Activated effector memory CD4-positive, alpha-beta T cell treated with Interleukin-2 at 50 U/mL for 16 hours (primary cell): ENCODE results near the gene CRIP2.
A peak's percentile ranks its signal among the peaks of the same experiment; 100 is the strongest.

Experiments used
- DNase-seq: peaks from one replicate; pipeline ENCODE4 v3.0.0-alpha.2; 2020

The CRIP2 gene

GRCh38 chr14:105445290-105445689 lies 29.3 kb upstream of the CRIP2 start:
- DNase-seq, result no peak

DNA sequence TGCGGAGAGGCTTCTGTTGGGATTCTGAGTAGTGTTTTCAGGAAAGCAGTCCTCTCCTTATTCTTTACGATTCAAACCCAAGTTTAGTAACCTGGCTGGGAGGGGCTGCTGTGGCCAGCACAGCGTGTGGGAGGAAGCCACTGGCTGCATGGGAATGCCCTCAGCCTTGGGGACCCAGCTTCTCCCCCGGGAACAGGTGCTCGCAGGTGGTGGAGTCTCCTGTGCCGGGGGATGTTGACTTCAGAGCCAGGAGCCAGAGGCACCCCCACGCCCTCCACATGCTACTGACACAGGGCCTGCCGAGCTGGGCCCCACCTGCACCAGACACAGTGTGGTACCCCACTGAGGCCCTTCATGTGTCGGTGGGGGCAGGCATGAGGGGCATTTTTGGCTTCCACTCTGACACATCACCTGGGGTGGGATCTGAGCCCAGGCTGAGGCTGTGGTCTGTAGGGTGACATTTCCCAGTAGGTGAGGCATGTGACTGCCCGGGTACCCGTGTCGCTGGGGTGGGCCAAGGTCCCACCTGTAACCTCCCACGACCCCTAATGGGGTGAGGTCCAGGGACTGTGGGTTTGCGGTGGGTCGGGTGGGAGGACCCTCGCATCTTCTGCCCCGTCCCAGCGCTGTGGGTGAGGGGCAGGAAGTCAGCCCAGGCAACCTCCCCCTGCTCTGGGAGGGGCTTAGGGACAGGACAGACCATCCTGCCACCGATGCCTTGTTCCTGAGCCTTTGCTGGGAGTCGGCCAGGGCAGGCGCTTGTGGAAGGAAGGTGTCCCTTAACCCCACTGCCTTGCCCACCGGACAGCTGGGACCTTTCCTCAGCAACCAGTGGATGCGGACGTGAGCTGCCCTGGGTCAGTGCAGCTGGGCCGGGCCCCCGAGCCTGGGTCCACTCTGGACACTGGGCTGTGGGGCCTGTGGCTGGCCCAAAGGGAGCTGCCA lies 28.4 kb upstream of the CRIP2 start:
- DNase-seq, result no peak

DNA sequence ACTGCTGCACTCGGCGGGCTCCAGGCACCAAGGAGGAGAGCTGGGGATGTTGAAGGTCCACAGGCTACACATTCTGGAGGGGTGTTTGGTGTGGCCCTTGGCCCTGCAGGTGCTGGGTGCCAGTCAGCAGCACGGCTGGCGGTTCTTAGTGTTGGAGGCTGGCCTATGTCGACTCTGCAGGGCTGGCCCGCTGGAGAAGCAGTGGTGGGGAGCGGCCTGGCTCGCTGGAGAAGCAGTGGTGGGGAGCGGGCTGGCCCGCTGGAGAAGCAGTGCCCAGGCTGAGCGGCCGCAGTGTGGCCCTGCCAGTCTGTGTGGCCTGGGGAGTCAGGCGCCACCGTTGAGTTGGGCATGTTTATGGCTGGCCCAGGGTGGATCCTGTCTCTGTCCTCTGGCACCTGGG lies 27.6 kb upstream of the CRIP2 start:
- DNase-seq, result no peak

DNA sequence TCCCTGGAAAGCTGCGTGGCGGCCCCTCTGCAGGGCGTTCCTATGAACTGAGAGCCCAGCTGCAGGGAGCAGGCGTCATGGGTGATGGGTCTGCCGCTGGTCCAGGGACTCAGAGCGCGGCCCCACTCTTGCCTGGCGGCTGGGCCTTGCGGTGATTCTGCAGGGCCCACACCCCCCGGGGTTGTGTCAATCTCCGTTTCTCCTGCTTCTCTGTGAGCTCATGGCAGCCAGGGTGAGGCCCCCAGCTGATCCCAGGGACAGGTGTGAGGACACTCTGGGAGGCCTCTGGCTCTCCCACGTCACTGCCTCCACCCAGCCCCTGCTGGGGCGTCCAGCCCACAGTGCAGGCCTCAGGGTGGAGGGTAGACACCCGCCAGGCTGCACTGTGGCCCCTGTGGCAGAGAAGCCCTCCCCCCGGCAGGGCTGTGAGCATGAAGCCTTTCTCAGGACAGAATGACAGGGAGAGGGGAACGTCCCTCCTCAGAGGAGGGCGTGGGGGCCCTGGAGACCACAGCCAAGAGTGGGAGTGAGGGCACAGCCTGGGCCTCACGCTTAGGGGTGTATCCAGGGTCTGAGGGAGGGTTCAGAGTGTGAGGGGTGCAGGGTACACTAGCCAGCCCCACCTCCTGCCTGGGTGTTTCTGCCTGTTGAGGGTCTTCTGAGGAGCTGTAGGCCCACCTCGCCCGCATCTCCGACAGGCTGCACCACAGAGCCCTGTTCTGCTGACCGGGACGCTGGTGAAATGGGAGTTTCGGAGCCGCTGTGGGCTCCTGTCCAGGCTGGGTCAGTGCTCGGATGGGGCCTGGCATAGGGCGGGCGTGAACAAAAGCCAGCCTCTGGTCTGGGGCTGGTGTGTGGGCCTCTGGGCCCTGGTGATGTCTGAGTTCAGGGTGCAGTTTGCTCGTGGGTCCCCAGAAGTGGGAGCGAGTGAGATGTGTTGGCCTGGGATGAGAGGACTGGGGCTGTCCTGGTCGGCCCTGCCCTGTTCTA lies 26.7 kb upstream of the CRIP2 start:
- no peak for DNase-seq

DNA sequence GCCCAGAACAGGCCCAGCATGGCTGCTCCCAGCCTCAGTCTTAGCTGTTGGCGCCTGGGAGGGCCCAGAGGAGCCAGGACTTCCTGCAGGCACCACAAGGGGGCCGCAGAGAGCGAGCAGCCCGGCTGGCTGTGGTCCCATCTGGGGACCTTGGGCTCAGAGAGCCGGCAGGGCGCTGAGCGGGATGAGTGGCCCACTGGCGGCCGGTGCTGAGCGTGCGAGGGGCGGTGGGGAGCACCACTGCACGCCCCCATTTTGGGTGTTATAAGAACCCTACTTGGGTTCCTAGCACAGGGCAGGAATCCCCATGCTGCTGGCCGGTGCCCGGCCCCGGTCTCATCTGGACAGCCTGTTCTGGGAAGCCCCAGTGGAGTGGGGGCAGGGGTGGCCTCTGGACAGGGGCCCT lies 25.9 kb upstream of the CRIP2 start:
- DNase-seq, result peak; percentile 49

DNA sequence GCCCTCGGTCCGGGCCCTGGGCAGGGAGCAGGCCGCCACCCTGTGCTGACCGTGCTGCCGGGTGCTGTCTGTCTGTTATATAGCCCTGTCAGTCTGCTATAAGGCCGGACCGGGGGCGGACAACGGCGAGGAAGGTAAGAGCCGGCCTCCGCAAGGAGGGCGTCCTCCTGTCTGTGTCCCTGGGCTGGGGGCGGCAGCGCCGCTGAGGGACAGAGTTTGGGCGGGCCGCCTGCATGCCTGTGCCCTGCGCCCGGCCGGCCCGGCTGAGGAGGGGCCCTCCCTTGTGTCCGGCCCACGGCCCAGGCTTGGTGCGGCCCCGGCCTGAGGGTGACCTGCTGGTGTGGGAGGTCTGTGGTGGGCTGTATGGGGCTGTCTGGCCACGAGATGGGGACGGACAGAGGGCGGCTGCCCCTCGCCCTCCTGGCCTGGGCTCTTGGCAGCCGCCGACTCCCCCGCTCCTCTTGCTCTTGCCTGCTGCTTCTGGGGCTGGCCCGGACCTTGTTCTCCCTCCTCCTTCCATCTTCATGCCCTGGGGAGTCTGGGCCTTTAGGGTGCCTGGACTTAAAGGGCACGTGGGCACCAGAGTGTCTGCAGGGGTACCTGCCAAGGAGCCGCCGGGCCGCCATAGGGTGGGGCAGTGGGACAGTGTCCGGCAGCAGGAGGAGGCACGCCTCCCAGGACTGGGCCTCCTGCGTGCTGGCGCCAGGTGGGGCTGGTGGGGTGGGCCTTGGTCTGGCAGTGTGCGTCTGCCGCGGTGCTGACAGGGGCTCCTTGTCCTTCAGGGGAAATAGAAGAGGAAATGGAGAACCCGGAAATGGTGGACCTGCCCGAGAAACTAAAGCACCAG lies 25.1 kb upstream of the CRIP2 start:
- no peak for DNase-seq

GRCh38 chr14:105450123-105450505 lies 24.5 kb upstream of the CRIP2 start:
- no peak for DNase-seq

DNA sequence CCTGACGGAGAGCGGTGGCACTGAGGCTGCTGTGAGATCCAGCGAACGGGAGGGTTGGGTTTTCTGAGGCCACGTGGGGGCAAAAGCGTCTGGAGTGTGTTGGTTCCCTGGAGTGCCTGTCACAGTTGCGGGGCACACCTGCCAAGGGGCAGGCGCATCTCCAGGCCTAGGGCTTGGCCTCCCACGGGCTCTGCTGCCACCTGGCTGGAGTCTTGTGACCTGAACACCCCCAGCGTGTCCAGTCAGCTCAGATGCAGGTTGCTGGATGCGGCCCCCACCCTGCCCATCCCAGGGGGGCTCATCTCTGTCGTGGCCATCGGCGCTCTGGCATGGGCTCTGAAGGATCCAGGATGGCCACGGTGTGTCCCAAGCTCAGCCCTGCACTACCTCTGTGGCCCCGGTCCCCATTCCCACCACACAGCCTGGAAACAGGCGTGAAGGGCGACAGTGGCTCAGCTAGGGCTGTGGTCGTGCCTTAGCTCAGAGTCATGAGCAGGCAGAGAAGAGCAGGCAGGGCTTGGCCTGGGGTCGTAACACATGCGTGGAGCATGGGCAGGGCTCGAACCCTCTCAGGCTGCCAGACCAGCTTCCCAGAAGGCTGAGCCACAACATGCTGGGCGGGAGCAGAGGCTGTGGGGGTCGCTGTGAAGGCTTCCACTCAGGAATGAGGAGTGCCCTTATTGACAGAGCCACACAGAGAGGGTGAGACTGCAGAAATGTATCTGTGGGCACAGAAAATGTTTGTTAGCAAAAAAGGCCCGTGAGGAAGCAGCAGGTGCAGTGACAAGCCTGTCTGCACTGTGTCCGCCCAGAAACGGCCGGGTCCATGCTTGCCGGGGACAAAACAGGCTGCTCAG lies 23.5 kb upstream of the CRIP2 start:
- DNase-seq, result no peak

DNA sequence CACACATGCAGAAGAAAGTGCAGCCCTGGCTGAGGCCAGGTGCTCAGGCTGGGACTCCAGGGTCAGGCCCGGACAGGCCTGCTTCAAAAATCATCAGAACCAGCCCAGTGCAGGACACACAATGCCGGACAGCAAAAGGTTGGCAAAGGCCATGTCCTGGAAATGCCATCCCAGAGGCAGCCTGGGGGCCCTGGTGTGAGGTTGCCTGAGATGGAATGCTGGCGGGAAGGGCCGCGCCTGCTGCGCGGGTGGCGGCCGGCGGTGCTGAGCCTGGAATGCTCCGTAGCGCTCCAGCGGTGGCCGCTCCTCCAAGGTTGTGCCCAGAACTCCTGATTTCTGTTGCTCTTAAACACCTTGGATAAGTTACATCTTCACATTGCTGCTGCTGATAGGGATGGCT lies 21.7 kb upstream of the CRIP2 start:
- no peak for DNase-seq

- DNase-seq, result no peak
Observed at GRCh38 chr14:105453847-105454246, 20.8 kb upstream of the CRIP2 start.

DNA sequence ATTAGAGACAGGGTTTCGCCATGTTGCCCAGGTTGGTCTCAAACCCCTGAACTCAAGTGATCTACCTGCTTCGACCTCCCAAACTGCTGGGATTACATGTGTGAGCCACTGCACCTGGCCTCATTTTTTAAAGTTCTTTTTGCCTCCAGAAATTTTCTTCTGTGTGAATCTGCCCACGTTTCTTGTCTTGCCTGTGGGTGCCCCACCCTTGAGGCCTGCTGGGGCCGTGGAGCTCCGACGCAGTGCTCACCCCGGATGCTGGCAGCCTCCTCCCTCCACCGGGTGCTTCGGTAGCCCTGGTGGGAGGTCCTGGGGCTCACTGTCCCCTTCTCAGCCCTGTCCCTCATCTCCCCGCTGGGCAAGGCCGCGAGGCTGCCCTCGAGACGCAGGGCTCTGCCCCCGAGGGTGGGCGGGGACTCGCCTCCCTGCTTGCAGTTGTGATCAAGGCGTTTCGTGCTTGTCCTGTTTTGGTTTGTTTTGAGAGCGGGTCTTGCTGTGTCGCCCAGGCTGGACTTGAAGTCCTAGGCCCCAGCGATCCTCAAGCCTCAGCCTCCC lies 19.5 kb upstream of the CRIP2 start:
- DNase-seq, result no peak

- DNase-seq, result no peak
Observed at GRCh38 chr14:105455766-105456660, 18.6 kb upstream of the CRIP2 start.

DNA sequence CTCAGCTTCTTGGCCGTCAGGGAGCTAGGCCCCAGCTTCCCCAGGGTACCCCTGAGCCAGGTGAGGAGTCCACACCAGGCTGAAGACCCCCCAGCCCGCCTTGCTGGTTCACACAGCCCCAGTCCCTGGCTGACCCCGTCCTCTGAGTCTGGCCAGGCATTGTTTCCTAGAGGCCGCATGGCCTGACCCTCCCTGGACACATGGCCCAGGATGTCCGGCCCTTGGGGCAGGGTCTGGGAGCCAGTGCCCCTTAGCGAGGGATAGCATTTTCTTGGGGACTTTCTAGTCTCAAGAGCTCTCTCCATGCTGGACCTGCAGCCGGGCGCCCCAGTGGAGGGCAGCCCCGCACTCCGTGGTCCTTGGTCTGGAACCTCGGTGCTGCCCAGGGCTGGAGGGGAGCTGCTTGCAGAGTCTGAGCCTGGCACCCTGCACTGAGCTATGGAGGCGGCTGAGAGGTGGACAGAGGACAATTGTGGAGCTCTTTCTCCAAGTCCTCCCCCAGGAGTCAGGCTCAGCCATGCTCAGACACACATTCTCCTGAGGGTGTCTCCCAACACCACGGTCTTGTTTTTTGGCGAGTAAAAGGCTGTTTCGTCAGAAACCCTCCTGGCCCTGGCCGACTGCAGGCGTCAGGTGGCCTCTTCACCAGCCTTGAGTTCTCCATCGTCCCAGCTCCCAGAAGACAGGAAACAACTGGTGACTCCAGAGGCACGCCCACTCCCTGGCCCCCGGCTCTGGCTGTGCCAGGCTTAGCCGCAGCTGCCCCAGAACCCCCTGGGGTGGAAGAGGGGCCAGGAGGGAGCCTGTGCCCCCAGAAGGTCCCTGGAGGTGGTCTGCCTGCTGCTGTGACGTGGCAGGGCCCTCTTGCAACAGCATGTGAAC lies 17.6 kb upstream of the CRIP2 start:
- DNase-seq, result no peak

- DNase-seq, result no peak
Observed at GRCh38 chr14:105458010-105458409, 16.6 kb upstream of the CRIP2 start.

- no peak for DNase-seq
Observed at GRCh38 chr14:105458571-105458970, 16.1 kb upstream of the CRIP2 start.

DNA sequence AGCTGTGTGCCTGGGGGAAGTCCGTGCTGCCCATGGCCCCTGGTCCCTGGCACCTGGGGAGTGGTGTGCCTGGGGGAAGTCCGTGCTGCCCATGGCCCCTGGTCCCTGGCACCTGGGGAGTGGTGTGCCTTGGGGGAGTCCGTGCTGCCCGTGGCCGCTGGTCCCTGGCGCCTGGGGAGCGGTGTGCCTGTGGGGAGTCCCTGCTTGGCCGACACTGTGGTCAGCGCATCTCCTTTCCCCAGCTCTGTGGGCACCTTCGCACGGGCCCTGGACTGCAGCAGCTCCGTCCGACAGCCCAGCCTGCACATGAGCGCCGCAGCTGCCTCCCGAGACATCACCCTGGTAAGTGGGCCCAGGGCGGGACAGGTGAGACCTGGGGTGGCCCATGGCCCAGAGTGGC lies 14.5 kb upstream of the CRIP2 start:
- DNase-seq, result no peak

DNA sequence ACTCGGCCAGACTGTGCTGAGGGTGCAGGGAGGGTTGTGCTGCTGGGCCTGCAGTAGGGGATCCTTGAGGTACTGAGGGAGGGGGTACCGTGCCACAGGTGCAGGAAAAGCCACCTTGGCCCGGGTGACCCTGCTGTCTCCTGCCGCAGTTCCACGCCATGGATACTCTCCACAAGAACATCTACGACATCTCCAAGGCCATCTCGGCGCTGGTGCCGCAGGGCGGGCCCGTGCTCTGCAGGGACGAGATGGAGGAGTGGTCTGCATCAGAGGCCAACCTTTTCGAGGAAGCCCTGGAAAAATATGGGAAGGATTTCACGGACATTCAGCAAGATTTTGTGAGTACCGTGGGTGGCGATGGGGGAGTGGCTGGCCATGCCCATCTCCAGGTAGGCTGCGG lies 14.0 kb upstream of the CRIP2 start:
- no peak for DNase-seq

DNA sequence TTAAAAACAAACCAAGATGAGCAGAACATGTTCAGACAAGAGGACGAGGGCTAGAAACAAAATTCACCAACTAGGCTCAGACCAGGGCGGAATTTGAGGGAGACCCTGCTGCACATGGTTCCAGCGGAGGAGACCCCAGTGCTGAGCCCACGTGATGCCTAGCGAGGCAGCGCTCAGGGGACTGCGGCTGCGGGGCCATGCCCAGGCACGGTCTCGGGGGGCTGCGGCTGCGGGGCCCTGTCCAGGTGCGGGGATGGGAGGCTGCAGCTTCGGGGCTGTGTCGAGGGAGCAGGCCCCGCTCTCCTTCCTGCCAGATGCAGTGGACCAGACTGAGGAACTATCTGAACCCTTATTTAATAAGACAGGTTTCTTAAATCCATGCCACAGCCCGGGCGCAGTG lies 12.7 kb upstream of the CRIP2 start:
- DNase-seq, result no peak

- DNase-seq, result no peak
Observed at GRCh38 chr14:105464501-105464900, 10.1 kb upstream of the CRIP2 start.
